Urothelium cell line (cell line): ENCODE measurements around the gene CBLB.

Source experiments
- DNase-seq: peaks from one replicate; pipeline ENCODE4 v3.0.0; 2011; ENCODE audit warnings: low spot score, mixed read lengths
- FAIRE-seq: peaks from 2 replicates; lab custom pipeline; 2011; peaks lifted over from hg19 to GRCh38; lab: Jason Lieb, UNC

Gene CBLB

GRCh38 chr3:105791919-105792786, 76.7 kb downstream of the CBLB start:
- peak; percentile 23 for FAIRE-seq
- DNase-seq, result peak; percentile 17

- FAIRE-seq (no peak), DNase-seq (no peak)
Observed at GRCh38 chr3:105791131-105791530, 77.7 kb downstream of the CBLB start.

GRCh38 chr3:105790534-105790933, 78.3 kb downstream of the CBLB start:
- no peak for DNase-seq
- no peak for FAIRE-seq

GRCh38 chr3:105788593-105788992, 80.2 kb downstream of the CBLB start:
- FAIRE-seq, result no peak
- DNase-seq, result no peak

GRCh38 chr3:105787453-105787852, 81.4 kb downstream of the CBLB start:
- no peak for DNase-seq
- FAIRE-seq, result no peak

GRCh38 chr3:105786990-105787389, 81.8 kb downstream of the CBLB start:
- FAIRE-seq (no peak), DNase-seq (no peak)

GRCh38 chr3:105786241-105786640, 82.6 kb downstream of the CBLB start:
- FAIRE-seq, result no peak

GRCh38 chr3:105785803-105786202, 83.0 kb downstream of the CBLB start:
- no peak for FAIRE-seq
- DNase-seq, result no peak

More at GRCh38 chr3:105786241-105786640, 82.6 kb downstream of the CBLB start:
- no peak for DNase-seq

GRCh38 chr3:105783631-105784030, 85.2 kb downstream of the CBLB start:
- DNase-seq (no peak), FAIRE-seq (no peak)

- FAIRE-seq (no peak), DNase-seq (no peak)
Observed at GRCh38 chr3:105781871-105782270, 86.9 kb downstream of the CBLB start.

GRCh38 chr3:105780107-105780506, 88.7 kb downstream of the CBLB start:
- no peak for DNase-seq
- no peak for FAIRE-seq

- no peak for DNase-seq
- FAIRE-seq, result no peak
Observed at GRCh38 chr3:105775368-105775767, 93.4 kb downstream of the CBLB start.

GRCh38 chr3:105774444-105775180, 94.2 kb downstream of the CBLB start:
- FAIRE-seq, result no peak
- DNase-seq, result no peak

- FAIRE-seq (no peak), DNase-seq (no peak)
Observed at GRCh38 chr3:105773291-105773690, 95.5 kb downstream of the CBLB start.

GRCh38 chr3:105772635-105773034, 96.2 kb downstream of the CBLB start:
- no peak for FAIRE-seq
- DNase-seq, result no peak

GRCh38 chr3:105771392-105771791, 97.4 kb downstream of the CBLB start:
- DNase-seq, result no peak

GRCh38 chr3:105770410-105770809, 98.4 kb downstream of the CBLB start:
- FAIRE-seq, result no peak
- no peak for DNase-seq

More at GRCh38 chr3:105771392-105771791, 97.4 kb downstream of the CBLB start:
- FAIRE-seq, result no peak

- FAIRE-seq, result no peak
Observed at GRCh38 chr3:105767776-105768175, 101.0 kb downstream of the CBLB start.

GRCh38 chr3:105767216-105767615, 101.6 kb downstream of the CBLB start:
- no peak for DNase-seq
- FAIRE-seq, result no peak

More at GRCh38 chr3:105767776-105768175, 101.0 kb downstream of the CBLB start:
- DNase-seq, result no peak

GRCh38 chr3:105765308-105765639, 103.5 kb downstream of the CBLB start:
- FAIRE-seq (no peak), DNase-seq (no peak)

- DNase-seq (no peak), FAIRE-seq (no peak)
Observed at GRCh38 chr3:105764378-105765307, 104.2 kb downstream of the CBLB start.
